A673 (cell line): ENCODE data around the gene MRPL27.

Experiments
- EZH2 ChIP-seq: fragments of 200-600 bp; sonication (generic); IDR thresholded peaks from 2 replicates; pipeline ENCODE4 v1.6.1; 2017; ENCODE audit warnings: borderline replicate concordance, low read depth, mild to moderate bottlenecking, mixed read lengths, antibody characterized with exemption, low read length; ENCODE audit not compliant: poor library complexity, severe bottlenecking
- TF ChIP-seq, protein P1 (sequence below): fragments of 300-800, 200-600 bp; sonication (generic); conservative IDR thresholded peaks from 2 replicates; pipeline ENCODE4 v1.5.1; 2017; ENCODE audit warnings: low read depth, mild to moderate bottlenecking, antibody characterized with exemption, low read length, moderate library complexity, mixed read lengths

DNA sequence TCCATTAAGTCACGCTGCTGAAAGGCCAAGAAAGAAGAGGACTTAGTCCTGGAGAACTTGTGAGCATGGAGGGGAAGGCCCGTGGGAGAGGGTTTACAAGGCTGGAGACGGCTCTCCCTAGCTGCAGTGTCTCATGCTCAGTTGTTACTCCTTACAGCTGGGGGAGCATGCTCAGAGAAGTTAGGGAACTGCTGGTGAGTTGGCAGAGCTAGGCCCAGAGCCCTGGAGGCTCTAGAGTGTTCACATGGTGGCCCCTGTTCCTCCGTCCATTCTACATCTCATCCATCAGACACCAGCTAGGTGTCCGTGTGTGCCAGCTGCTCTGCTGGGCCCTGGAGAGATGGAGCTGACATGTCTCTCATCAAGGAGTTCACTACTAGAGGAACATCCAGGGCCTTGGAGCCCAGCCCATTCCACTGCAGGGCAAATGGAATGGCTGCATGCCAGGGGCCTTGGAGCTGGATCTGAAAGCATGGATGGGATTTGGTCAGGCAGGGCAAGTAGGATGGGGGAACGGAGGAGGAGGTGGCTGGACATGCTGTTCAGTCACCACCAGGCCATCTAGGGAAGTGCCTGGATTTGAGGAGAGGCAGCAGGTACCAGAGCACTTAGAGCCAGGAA is 20.8 kb downstream of the MRPL27 start:
- TF ChIP-seq, protein P1, sequence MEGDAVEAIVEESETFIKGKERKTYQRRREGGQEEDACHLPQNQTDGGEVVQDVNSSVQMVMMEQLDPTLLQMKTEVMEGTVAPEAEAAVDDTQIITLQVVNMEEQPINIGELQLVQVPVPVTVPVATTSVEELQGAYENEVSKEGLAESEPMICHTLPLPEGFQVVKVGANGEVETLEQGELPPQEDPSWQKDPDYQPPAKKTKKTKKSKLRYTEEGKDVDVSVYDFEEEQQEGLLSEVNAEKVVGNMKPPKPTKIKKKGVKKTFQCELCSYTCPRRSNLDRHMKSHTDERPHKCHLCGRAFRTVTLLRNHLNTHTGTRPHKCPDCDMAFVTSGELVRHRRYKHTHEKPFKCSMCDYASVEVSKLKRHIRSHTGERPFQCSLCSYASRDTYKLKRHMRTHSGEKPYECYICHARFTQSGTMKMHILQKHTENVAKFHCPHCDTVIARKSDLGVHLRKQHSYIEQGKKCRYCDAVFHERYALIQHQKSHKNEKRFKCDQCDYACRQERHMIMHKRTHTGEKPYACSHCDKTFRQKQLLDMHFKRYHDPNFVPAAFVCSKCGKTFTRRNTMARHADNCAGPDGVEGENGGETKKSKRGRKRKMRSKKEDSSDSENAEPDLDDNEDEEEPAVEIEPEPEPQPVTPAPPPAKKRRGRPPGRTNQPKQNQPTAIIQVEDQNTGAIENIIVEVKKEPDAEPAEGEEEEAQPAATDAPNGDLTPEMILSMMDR, result no peak
- no peak for TF ChIP-seq EZH2
